Activated T-helper 1 cell treated with anti-CD3 and anti-CD28 coated beads, Interleukin-12 subunit alpha, Interleukin-12 subunit beta, Interleukin-2, Interleukin-4 antibody, amounts not matched to agents 30 ng/mL and 10 ng/mL and 1 ng/mL, durations not matched to agents 14 hours and 24 hours and 36 hours (primary cell): Measurements from ENCODE around the gene PTOV1. TPM values are rescaled to one million over a fixed set of nuclear protein-coding genes. Genes with fewer than 3 reads are reported as not detected.
A peak's percentile ranks its signal among the peaks of the same experiment; 100 is the strongest.

Source experiments
- DNase-seq: peaks from one replicate; pipeline ENCODE4 v3.0.0; 2021; ENCODE audit warnings: low spot score
- H3K27ac Mint-ChIP-seq: one replicate; pipeline ENCODE4 v1.8.0; 2021; ENCODE audit warnings: mild to moderate bottlenecking, mixed read lengths
- H3K27me3 Mint-ChIP-seq: one replicate; pipeline ENCODE4 v1.8.0; 2022; ENCODE audit warnings: mild to moderate bottlenecking, moderate library complexity, mixed read lengths; ENCODE audit not compliant: insufficient read depth
- H3K36me3 Mint-ChIP-seq: one replicate; pipeline ENCODE4 v1.8.0; 2021; ENCODE audit warnings: low read depth, mixed read lengths
- H3K4me1 Mint-ChIP-seq: one replicate; pipeline ENCODE4 v1.8.0; 2021; ENCODE audit warnings: low read depth, mixed read lengths
- H3K4me3 Mint-ChIP-seq: one replicate; pipeline ENCODE4 v1.8.0; 2021; ENCODE audit warnings: mild to moderate bottlenecking, moderate library complexity, mixed read lengths
- H3K9me3 Mint-ChIP-seq: one replicate; pipeline ENCODE4 v1.8.0; 2021; ENCODE audit warnings: mixed read lengths
- intact Hi-C: fragments of 100-400 bp; cut with micrococcal nuclease; formaldehyde crosslinking; loops from one replicate; pipeline ENCODE4 v1.15.1; 2024
- total RNA-seq: library from RNA; stranded (reverse); gene quantifications from 2 replicates; pipeline ENCODE4 v1.2.3, GENCODE V29; 2022

PTOV1 gene
- total RNA-seq: 107 and 113 TPM in 2 replicates

DNA sequence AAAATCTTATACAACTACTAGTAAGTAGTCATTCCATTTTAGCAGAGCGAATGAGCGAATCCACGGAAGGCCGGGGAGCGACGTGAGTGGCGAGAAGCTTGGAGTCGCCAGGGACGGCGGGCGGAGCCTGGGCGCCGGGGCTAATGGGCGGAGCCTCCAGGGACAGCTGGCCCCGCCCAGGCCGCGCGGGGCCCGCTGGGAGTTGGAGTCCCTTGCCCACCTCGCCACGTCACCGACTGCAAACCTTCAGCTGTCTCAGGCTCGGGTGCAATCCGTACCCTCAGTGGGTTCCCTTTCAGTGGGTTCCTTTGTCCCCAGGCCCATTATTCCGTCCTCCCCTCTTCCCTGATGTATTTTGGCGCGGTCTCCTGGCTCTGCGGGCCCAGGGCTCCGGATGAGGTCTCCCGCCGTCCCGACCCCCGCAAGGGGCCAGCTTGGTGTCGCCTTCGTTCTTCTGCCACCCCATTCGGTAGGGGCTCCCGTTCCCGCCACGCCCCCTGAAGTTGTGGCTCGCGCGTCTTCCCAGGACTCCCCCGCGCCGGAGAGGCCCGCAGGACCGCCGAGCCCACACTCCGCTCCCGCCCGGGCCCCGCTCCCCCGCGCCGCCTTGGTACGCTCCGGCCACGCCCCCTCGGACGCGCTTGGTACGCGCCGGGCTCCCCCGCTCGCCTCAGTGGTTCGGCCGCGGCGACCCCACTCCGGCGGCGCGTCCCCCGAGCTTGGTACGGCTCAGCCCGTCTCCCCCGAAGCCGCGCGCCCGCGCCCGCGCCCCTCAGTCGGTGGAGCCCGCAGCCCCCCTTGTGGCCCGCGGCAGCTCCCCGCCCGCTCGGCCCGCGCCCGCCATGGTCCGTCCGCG, at the start of gene PTOV1:
Gene PTOV1, plus strand, starts transcription at position 673 of the 856 bp plus-strand sequence.
- Mint-ChIP-seq H3K27me3 (peaks cover 5% of the 10 kb centered on the region), H3K36me3 (peaks cover 7% of the 10 kb centered on the region), H3K4me3 (peak within 1 kb of the TSS; percentile 89), H3K9me3 (peaks cover 4% of the 10 kb centered on the region), H3K27ac (peak within 1 kb of the TSS; percentile 92), H3K4me1 (peaks cover 38% of the 10 kb centered on the region)
- DNase-seq: peak; percentile 88
- intact Hi-C loops: loop anchor here (1.0 to 2.0 kb wide), 6 partner anchors 19 to 84 kb away; partner anchors contain the start of genes AKT1S1, IL4I1 and TBC1D17

DNA sequence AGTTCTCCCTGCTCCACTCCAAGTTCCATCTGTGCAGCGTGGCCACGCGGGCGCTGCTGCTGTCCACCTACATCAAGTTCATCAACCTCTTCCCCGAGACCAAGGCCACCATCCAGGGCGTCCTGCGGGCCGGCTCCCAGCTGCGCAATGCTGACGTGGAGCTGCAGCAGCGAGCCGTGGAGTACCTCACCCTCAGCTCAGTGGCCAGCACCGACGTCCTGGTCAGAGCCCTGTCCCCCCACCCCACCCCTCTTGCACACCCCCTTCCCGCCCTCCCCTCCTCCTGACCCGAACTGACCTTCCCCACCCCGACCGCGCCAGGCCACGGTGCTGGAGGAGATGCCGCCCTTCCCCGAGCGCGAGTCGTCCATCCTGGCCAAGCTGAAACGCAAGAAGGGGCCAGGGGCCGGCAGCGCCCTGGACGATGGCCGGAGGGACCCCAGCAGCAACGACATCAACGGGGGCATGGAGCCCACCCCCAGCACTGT, 49.5 kb upstream of the PTOV1 start:
- Mint-ChIP-seq H3K4me3 (no peak overlapping the region), H3K27me3 (no peaks in the 10 kb centered on the region), H3K36me3 (peaks cover 19% of the 10 kb centered on the region), H3K9me3 (no peaks in the 10 kb centered on the region), H3K27ac (no peak overlapping the region), H3K4me1 (no peaks in the 10 kb centered on the region)
- intact Hi-C loops: no loop called here
- DNase-seq: no peak

DNA sequence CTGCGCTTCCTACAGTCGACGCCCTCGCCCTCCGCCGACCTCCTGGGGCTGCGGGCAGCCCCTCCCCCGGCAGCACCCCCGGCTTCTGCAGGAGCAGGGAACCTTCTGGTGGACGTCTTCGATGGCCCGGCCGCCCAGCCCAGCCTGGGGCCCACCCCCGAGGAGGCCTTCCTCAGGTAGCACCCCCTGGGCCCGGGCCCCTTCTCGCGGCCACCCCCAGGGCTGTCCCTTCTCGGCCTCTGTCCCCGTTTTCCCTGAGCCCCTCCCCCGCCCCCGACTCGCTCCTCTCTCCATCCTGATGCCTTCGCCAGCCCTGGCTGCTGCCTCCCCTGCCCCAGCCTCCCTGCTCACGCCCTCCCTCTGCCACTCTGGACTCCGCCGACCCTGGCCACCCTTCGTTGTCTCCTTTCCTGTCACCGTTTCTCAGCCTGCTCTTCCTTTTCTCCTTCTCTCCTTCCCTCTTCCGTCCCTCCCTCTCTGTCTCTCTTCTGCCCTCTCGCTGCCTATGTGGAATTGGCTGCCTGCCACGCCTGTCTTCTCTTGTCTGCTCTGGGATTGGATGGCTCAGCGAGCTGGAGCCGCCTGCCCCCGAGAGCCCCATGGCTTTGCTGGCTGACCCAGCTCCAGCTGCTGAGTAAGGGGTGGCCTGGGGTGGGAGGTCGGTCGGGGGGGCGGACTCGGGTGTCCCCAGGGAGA, 48.8 kb upstream of the PTOV1 start:
- Mint-ChIP-seq H3K9me3 (no peaks in the 10 kb centered on the region), H3K4me3 (no peak overlapping the region), H3K36me3 (peaks cover 16% of the 10 kb centered on the region), H3K27me3 (no peaks in the 10 kb centered on the region), H3K27ac (no peak overlapping the region), H3K4me1 (peaks cover under 1% of the 10 kb centered on the region)
- intact Hi-C loops: no loop called here
- no peak for DNase-seq

DNA sequence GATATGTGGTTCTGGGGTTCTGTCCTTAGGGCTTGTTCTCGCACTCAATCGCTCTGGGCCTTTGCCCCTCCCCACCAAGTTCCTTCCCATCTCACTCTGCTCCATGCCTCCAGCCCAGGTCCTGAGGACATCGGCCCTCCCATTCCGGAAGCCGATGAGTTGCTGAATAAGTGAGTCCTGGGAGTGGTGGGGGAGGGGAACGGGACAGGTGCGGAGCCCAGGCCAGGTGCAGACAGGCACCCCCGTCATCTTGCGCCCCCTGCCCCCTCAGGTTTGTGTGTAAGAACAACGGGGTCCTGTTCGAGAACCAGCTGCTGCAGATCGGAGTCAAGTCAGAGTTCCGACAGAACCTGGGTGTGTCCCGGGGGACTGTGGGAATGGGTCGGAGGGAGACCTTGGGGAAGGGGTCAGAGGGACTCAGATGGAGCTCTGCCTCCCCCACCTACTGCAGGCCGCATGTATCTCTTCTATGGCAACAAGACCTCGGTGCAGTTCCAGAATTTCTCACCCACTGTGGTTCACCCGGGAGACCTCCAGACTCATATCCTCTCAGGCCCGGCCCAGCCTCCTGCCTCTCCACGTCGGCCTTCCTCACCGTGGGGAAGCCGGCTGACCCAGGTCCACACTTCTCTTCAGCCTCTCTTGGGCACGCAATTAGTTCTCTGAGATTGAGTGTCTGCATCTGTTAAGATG, 48.0 kb upstream of the PTOV1 start:
- Mint-ChIP-seq H3K9me3 (no peaks in the 10 kb centered on the region), H3K4me3 (no peak overlapping the region), H3K27ac (no peak overlapping the region), H3K27me3 (no peaks in the 10 kb centered on the region), H3K36me3 (peaks cover 16% of the 10 kb centered on the region), H3K4me1 (peaks cover 9% of the 10 kb centered on the region)
- no peak for DNase-seq
- intact Hi-C loops: no loop called here

DNA sequence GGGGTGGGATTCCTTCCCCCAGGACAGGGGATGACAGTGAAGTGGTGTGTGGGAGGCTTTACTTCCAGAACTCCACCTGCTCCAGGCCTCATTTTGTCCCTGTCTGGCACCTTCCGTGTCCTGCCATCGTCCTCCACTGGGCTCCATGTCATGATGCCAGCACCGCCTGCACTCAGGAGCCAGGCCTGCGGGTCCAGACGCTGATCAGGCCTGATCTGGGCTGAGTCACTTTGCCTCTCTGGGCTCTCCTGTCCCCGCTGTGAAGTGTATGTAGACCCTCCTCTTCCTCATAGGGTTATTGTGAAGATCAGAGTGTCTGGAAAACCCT, 47.5 kb upstream of the PTOV1 start:
- H3K27me3 Mint-ChIP-seq: no peaks in the 10 kb centered on the region
- peaks cover 12% of the 10 kb centered on the region for H3K4me1 Mint-ChIP-seq
- peaks cover 16% of the 10 kb centered on the region for H3K36me3 Mint-ChIP-seq
- no peaks in the 10 kb centered on the region for H3K9me3 Mint-ChIP-seq
- intact Hi-C loops: no loop called here
- DNase-seq: no peak
- no peak overlapping the region for H3K27ac Mint-ChIP-seq
- no peak overlapping the region for H3K4me3 Mint-ChIP-seq

DNA sequence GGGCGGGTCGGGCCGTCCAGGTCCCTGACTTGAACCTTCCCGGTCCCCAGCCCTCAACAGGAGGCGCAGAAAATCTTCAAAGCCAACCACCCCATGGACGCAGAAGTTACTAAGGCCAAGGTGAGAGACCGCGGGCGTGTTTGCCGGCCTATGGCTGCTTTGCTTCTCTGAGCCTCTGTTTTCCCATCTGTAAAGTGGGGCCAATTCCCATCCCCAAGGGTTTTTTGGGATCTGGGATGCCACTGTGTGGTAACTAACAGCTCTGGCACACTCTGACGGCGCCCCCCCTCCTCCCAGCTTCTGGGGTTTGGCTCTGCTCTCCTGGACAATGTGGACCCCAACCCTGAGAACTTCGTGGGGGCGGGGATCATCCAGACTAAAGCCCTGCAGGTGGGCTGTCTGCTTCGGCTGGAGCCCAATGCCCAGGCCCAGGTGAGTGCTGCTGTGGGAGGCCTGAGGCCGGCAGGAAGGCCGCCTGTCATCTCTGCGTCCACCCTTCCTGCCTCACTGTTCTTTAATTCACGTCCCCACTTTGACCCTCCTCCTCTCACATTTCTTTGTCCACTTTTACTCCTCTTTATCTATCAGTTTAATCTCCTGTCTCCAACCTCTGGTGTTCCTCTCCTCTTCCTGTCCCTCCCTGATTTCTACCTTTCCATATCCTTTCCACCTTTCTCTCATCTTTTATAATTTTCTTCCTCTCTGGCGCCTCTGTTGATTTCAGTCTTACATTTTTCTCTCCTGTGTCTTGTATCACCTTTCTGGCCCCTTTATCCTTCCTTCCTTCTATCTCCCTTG, 44.9 kb upstream of the PTOV1 start:
- H3K9me3 Mint-ChIP-seq: no peaks in the 10 kb centered on the region
- intact Hi-C loops: no loop called here
- H3K27me3 Mint-ChIP-seq: no peaks in the 10 kb centered on the region
- DNase-seq: no peak
- no peak overlapping the region for H3K27ac Mint-ChIP-seq
- H3K4me1 Mint-ChIP-seq: peaks cover 25% of the 10 kb centered on the region
- H3K36me3 Mint-ChIP-seq: peaks cover 20% of the 10 kb centered on the region
- no peak overlapping the region for H3K4me3 Mint-ChIP-seq

DNA sequence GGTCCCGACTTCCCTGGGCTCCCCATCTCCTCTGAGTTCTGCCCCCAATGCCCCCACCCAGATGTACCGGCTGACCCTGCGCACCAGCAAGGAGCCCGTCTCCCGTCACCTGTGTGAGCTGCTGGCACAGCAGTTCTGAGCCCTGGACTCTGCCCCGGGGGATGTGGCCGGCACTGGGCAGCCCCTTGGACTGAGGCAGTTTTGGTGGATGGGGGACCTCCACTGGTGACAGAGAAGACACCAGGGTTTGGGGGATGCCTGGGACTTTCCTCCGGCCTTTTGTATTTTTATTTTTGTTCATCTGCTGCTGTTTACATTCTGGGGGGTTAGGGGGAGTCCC, 44.4 kb upstream of the PTOV1 start:
- intact Hi-C loops: no loop called here
- no peak for DNase-seq
- H3K4me1 Mint-ChIP-seq: peaks cover 25% of the 10 kb centered on the region
- no peaks in the 10 kb centered on the region for H3K27me3 Mint-ChIP-seq
- H3K4me3 Mint-ChIP-seq: no peak overlapping the region
- no peak overlapping the region for H3K27ac Mint-ChIP-seq
- peaks cover 20% of the 10 kb centered on the region for H3K36me3 Mint-ChIP-seq
- no peaks in the 10 kb centered on the region for H3K9me3 Mint-ChIP-seq

DNA sequence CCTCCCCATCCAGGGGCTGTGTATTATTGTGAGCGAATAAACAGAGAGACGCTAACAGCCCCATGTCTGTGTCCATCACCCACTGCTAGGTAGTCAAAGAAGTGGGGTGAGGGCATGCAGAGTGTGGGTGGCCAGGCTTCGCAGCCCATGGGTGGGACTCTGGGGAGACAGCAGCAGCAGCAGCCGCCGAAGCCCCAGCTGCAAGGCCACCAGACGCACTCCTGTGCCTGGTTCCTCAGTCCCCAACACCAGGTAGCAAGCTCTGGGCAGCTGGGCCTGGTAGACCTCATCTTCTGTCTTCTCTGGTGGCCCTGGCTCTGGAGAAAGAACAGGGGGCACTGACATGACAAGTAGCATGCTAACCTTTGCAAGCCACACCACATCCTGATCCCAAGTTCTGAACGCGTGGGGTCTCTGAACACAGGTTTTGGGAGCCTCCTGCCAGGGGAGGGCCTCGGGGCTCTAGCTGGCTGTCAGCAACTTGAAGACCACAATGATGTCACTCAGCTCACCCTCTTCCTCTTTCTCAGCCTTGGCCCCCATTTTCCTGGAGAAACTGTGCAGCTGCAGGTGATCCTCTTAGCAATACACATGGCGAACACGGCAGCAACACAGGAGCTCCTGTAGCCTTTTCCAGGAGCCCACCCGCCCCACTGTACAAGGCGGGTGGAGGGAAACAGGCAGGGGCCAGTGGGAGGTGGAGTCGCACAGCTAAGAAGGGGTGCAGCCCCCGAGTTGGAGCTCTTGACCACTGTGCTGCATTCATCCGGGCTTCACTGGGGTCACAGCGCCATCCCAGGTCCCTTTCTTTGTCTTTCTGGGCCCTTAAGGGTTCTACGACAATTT, 43.7 kb upstream of the PTOV1 start:
- H3K4me1 Mint-ChIP-seq: peaks cover 28% of the 10 kb centered on the region
- intact Hi-C loops: no loop called here
- H3K9me3 Mint-ChIP-seq: no peaks in the 10 kb centered on the region
- peak overlapping the region; percentile 51 for H3K4me3 Mint-ChIP-seq
- DNase-seq: no peak
- H3K36me3 Mint-ChIP-seq: peaks cover 19% of the 10 kb centered on the region
- no peaks in the 10 kb centered on the region for H3K27me3 Mint-ChIP-seq
- peak overlapping the region; percentile 70 for H3K27ac Mint-ChIP-seq

DNA sequence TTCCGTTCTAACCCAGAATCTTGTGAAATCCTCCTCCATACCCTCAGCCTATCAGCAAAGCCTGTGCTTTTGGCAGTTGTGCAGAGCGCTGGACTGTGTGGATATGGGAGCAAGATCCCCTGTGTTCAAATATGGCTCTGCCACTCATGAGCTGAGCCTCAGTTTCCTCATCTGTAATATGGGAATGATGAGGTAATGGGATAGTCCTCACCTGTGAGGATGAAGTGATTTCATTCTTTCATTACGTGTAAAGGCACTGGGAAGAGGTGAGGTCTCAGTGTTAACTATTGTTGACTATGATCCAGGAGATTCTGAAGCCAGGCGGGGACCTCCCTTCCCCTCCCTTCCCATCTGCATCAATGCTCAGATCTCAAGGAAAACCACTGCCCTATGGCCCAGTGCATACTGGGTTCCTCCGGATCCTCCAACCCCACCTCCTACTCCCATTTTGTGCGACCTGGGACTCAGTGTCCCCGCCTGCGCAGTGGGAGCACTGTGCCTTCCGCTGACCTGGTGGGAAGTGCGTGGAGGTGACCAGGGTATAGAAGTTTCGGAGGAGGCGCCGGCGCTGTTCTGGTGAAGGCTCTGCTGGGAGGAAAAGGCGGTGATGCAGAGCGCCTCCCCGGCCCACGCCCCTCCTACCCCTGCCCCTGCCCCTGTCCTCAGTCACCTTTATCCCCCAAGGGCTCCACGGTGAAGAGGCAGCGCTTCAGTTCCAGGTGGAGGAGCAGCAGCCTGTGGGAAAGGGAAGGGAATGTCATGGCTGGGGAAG, 42.9 kb upstream of the PTOV1 start:
- Mint-ChIP-seq H3K4me3 (peak overlapping the region; percentile 51), H3K27me3 (no peaks in the 10 kb centered on the region), H3K36me3 (peaks cover 16% of the 10 kb centered on the region), H3K27ac (no peak overlapping the region), H3K9me3 (no peaks in the 10 kb centered on the region), H3K4me1 (peaks cover 36% of the 10 kb centered on the region)
- intact Hi-C loops: loop anchor here (1.0 kb wide), 1 partner anchor 42 kb away; no protein-coding TSS in a partner anchor
- DNase-seq: no peak

DNA sequence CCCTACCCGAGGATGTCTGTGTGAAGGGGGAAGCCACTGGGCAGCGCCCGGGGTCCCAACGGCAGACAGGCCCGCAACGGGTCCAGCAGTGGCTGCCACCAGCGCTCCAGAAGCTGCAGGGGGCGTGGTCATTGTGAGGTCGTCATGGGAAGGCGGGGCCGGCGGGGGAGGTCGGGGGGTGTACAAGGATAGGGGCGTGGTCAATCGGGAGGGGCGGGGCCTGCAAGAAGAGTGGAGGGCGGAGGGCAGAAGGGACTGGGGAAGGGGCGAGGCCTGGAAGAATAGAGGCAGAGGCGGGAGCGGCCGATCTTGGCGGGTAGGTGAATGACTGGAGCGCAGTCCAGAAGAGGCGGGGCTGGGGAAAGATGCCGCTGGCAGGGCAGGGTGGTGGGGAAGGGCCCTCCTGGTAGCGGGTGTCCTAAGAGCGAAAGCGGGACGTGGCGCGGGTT, 42.2 kb upstream of the PTOV1 start:
- Mint-ChIP-seq H3K4me1 (peaks cover 42% of the 10 kb centered on the region), H3K27ac (peak overlapping the region; percentile 77), H3K27me3 (no peaks in the 10 kb centered on the region), H3K36me3 (peaks cover 10% of the 10 kb centered on the region), H3K9me3 (no peaks in the 10 kb centered on the region), H3K4me3 (peak overlapping the region; percentile 85)
- peak; percentile 73 for DNase-seq
- intact Hi-C loops: loop anchor here (1.0 kb wide), 1 partner anchor 42 kb away; no protein-coding TSS in a partner anchor
